ENCODE results near the gene PRCP. TPM values are rescaled to one million over a fixed set of nuclear protein-coding genes. Genes with fewer than 3 reads are reported as not detected.
A peak's percentile ranks its signal among the peaks of the same experiment; 100 is the strongest.

The PRCP gene
- total RNA-seq, 1 experiment from 2014 or later = 57.0 TPM

GRCh38 chr11:82858133-82858532, 42.1 kb downstream of the PRCP start:
- no peaks in the 10 kb centered on the region for H3K36me3 ChIP-seq (ENCODE audit: control insufficient read depth, insufficient read depth, low read length)
- DNase-seq (ENCODE audit: low read depth, low spot score) = no peak
- CTCF ChIA-PET = interaction anchor here (0.6 to 2.0 kb wide), 2 partner anchors 9 to 1666 kb away, joined by 4 to 8 read pairs; no protein-coding TSS in a partner anchor
- H3K9me3 ChIP-seq (ENCODE audit: control insufficient read depth, insufficient read depth, low read depth, low read length) = no peaks in the 10 kb centered on the region
- in situ Hi-C loops (cut with HindIII; ENCODE audit: low pct_unique_long_range_greater_than_20kb, low sequenced_read_pairs) = no loop called here
- BruUV-seq (replicated peaks) = no TSS peak
- H3K4me1 ChIP-seq (ENCODE audit: control insufficient read depth, insufficient read depth, low read length) = peaks cover 32% of the 10 kb centered on the region
- H3K27me3 ChIP-seq (ENCODE audit: control insufficient read depth, insufficient read depth, low read length) = no peaks in the 10 kb centered on the region
- H3K27ac ChIP-seq (ENCODE audit: low read length) = peak overlapping the region; percentile 83
- TF ChIP-seq CTCF (IDR thresholded peaks at IDR 0.05) (0 out of 2 replicates have a peak, but pooled peaks have one; percentile 11), SIN3A (IDR thresholded peaks at IDR 0.05; ENCODE audit: borderline replicate concordance, insufficient read depth, low read depth, low read length) (no peak)
- 0 out of 4 replicates have a peak overlapping the region, but pooled peaks of 1 of the 2 experiments have one; percentile 2 for H3K4me3 ChIP-seq (ENCODE audit: low read depth in 2 of 2, low read length in 2 of 2)
- ATAC-seq = peak; percentile 76
- intact Hi-C loops (cut with micrococcal nuclease; ENCODE audit: unreplicated experiment) = no loop called here
- POLR2A ChIA-PET = no interaction called here

- H3K4me1 ChIP-seq (ENCODE audit: control insufficient read depth, insufficient read depth, low read length) = peaks cover 32% of the 10 kb centered on the region
- ATAC-seq (no peak), DNase-seq (ENCODE audit: low read depth, low spot score) (no peak)
- no peaks in the 10 kb centered on the region for H3K27me3 ChIP-seq (ENCODE audit: control insufficient read depth, insufficient read depth, low read length)
- no peaks in the 10 kb centered on the region for H3K9me3 ChIP-seq (ENCODE audit: control insufficient read depth, insufficient read depth, low read depth, low read length)
- no peaks in the 10 kb centered on the region for H3K36me3 ChIP-seq (ENCODE audit: control insufficient read depth, insufficient read depth, low read length)
- CTCF ChIA-PET = no interaction called here
- TF ChIP-seq CTCF (IDR thresholded peaks at IDR 0.05) (no peak), REST (IDR thresholded peaks at IDR 0.05; ENCODE audit: insufficient read depth in 1 of 2, low read depth in 2 of 2, low read length in 1 of 2) (no peak), POLR2AphosphoS5 (IDR thresholded peaks at IDR 0.05; ENCODE audit: low read depth, low read length) (no peak), TCF7L2 (IDR thresholded peaks at IDR 0.05; ENCODE audit: low read depth, low read length) (no peak), SIN3A (IDR thresholded peaks at IDR 0.05; ENCODE audit: borderline replicate concordance, insufficient read depth, low read depth, low read length) (no peak)
- intact Hi-C loops (cut with micrococcal nuclease; ENCODE audit: unreplicated experiment) (no loop called here), in situ Hi-C loops (cut with HindIII; ENCODE audit: low pct_unique_long_range_greater_than_20kb, low sequenced_read_pairs) (no loop called here)
- no TSS peak for BruUV-seq (replicated peaks)
- H3K27ac ChIP-seq (ENCODE audit: low read length) = peak overlapping the region; percentile 83
- POLR2A ChIA-PET = interaction anchor here (0.6 kb wide), 1 partner anchor 138 kb away, joined by 4 read pairs; no protein-coding TSS in a partner anchor
- H3K4me3 ChIP-seq (ENCODE audit: low read depth in 2 of 2, low read length in 2 of 2) = no peak overlapping the region
These were observed 43.1 kb downstream of the PRCP start for GRCh38 chr11:82857145-82857544.
